ENCODE measurements around the gene RPA1.
"Not testable (repeated sequence)": the region's sequence is repeated elsewhere in the genome, so short reads cannot be mapped to it uniquely, and the experiment has no call there.

The RPA1 gene

DNA sequence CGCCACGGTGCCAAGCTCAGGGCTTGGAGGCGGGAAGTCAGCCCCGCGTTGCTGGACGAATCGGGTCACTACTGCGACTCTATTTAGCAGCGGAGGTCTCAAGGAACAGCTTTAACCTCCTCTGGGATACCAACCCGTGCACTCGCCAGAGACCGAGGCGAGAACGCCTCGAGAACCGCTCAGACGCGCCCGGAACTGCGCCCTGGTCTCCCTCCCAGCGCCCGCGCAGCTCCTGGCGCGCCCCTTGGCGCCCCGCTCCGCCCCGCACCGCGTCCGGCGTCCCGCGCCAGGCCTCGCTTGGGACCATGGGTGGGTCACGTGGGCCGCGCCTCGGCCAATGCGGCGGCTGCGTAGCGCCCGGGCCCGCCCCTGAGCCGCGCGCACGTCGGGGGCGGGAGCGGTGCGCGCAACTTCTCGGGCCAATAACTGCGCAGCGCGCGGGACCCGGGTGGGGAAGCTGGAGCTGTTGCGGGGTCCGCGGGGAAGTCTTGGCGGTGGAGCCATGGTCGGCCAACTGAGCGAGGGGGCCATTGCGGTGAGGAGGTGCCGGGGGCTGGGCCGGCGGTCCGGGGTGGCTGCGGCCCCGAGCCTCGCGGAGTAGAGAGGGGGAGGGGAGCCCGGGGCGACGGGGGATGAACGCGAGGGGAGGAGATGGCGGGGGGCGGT, at the start of gene RPA1, which contains the start of gene SMYD4:
Gene RPA1 (plus strand): TSS at position 414 of the 666 bp plus-strand sequence. CDS start 89 bp downstream, at position 503.
Gene SMYD4 (minus strand): TSS at position 311 of the 666 bp plus-strand sequence. CDS start 1,908 bp downstream, outside the sequence.
- DNase-seq, result peak; percentile 96

DNA sequence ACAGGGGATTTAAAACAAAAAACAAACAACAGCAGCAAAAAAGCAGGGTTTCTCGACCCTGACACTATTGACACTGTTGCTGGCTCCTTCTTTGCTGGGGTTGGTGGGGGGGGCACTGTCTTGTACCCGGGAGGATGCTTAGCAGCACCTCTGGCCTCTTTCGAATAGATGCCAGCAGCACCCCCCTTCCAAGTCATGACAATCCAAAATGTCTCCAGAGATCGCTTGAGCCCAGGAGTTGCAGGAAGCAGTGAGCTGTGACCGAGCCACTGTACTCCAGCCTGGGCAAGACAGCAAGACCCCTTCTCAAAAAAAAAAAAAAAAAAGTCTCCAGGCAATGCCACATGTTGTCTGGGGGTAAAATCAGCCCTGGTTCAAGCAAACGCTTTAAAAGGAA, 47.6 kb upstream of the RPA1 start:
- no peak for DNase-seq

DNA sequence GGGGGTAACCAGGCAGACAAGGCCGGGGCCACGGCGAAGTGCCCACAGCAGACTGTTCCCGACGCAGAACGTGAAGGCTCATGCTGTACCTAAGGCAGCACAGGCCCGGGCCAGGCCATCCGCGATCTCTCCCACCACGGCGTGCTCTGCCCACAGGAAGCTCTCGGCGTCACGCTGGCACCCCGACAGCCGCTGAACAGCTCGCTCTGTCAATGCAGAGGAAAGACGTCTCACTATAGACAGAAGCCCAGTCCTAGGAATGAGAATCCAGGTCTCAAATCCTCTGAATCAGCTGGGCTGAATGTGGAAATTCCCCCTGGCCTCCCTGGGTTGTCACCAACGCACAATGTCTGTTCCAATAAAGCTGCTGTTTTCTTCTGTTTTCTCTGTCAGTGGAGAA, 46.5 kb upstream of the RPA1 start:
- no peak for DNase-seq

DNA sequence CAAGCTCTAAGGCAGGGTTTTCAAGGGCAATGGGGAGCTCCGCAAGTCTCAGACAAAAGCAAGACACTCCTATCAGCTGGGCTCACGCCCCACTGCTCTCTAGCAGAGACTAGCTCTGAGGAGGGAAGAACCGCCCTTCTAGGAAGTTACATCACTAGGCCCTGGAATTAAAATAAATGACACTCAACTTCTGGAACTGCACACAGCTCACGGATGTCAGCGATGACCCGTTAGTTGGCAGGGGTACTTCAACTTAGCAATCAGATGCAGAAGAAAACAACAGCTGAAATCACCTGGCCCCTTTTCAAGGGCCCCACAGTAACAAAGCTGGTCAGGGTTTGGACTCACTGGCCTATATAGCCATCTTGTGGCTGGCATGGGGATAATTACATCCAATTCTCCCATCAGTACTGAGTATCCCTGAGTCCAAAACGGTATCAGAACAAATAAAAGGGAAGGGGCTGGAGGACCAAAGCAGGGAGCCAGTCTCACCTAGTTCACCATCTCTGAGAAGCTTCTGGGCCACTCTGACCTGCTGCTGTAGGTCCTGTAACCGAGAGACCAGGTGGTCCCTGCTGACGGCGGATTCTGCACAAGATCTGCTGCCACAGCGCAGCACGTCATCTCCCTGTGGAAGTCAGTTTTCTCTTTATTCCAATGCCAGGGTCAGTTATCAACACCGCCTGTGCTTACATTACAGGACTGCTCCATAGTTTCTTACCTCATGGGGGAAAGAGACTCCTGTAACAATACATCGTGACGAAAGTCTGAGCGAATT, 45.8 kb upstream of the RPA1 start:
- DNase-seq, result peak; percentile 56

DNA sequence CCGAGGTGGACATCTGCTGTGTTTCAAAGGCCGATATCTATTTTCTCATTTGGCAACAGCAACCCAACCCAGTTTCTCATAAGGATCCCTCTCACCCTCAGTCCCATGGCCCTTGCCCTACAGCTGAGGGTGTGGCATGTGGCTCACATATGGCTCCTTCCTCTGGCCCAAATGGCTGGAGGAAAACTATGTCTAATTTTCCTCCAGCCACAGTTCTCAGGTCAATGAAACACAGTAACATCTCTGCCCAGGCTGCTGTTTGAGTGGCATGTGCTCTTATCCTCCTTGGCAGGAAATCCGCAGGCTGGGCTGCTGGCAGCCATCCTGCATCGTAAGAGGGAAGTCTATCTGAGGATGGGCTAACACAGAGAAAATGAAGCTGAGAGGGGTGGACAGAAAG, 43.9 kb upstream of the RPA1 start:
- peak; percentile 33 for DNase-seq

GRCh38 chr17:1786708-1787107, 43.1 kb upstream of the RPA1 start:
- DNase-seq, result no peak

DNA sequence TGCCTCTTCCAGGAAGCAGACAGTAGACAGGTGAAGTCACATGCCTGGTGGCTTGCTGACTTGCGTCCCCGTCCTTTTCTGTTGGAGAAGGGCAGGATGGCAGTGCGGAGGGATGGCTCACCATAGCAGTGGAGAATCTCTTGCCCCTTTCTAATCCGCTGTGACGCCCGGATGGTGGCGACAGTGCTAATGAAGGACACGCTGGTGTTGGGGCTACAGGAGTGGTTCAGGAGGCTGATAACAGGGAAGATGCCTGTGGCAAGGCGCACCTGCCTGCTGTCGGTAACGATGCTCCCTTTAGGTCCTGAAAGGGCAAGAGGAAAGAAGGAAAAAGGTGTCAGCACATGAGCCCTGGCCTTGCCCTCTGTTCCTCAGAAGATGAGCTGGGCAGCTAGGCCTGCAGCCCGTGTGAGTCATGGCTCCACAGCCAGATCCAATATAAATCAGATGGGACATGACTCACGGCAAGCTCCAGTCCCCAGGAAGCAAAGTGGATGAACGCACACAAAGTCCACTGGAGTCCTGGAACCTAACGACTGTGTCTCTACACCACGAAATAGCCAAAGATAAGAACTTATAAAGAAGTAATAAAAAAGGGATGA, 42.4 kb upstream of the RPA1 start:
- DNase-seq, result no peak

DNA sequence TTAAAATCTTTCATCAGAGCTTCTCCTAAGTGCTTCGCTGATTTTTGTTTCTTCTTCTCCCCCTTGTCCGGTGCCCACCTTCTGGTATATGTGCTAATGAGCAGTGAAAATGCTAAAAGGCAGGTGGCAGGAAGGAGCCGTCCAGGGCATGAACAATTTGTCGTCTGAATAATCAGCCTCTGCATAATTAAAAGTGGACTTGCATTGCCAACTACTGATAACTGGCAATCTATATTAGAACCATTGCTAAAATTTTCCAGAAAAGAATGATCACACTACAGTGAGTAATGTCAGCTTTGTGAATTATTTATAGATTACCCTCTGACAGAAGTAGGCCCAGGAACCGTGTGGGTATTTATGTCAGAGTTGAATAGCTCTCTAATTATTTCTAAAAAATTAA, 39.9 kb upstream of the RPA1 start:
- DNase-seq, result no peak

- DNase-seq, result no peak
Measured at GRCh38 chr17:1792495-1793446, 37.0 kb upstream of the RPA1 start.

DNA sequence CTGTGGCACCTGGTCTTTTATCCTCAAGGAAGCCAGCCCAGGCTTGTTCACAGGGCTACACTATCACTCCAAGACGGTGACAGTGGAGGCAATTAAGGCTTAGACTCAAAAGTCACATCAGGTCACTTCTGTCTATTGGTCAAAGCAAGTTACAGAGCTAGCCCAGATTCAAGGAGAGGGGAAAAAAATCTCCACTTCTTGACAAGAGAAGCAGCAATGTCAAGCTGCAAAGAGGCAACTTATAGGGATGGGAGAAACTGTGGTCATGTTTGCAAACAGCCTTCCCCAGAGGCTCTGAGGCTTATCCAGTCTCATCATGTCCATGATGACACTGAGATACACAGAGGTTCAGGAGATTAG, 36.4 kb upstream of the RPA1 start:
- peak; percentile 1 for DNase-seq

- no peak for DNase-seq
Measured at GRCh38 chr17:1796800-1797199, 33.0 kb upstream of the RPA1 start.

DNA sequence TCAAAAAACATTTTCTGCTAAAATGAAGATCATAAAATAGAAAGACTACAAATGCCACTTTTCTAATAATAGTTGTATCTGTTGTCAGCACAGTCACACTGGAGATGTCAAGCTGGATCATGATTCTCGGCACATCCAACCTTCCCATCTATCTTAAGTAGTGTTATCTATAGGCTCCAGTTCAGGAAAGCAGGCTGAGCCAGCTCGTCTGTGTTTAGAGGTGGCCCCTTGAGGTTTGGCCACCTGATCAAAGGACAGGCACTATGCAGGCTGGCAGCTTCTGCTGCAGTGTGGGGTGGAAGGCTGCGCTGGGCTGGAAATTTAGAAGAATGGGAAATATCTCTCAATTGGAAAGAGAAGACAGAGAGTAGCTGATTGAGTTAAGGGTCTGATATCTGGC, 32.5 kb upstream of the RPA1 start:
- peak; percentile 17 for DNase-seq

DNA sequence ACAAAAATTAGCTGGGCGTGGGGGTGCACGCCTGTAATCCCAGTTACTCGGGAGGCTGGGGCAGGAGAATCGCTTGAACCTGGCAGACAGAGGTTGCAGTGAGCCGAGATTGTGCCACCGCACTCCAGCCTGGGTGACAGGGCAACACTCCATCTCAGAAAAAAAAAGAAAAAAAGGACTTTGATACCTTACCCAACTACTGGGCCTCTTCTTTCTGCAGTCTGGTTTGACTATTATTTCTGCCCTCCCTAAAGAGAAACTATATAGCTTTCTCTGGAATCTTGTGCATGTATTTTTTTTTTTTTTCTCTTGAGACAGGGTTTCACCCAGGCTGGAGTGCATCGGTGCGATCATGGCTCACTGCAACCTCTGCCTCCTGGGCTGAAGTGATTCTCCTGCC, 32.0 kb upstream of the RPA1 start:
- DNase-seq, result peak; percentile 19

DNA sequence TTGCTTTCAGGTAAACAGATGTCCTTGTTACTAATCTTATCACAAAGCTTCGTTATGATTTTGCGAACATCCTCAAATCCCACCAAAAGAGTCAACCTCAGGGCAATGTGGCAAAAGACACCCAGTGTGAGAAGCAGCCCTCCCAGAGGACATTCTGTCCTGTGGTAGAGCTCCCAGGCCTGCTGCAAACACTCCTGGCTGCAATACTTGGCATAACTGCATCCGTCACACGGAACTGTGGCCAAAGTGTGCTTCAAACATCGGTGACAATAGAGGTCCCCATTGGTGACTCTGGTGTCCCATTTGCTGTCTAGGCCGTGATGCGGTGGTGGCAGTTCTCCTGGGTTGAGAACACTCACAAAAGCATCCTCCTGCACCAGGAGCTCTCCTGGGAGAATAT, 29.6 kb upstream of the RPA1 start:
- no peak for DNase-seq

GRCh38 chr17:1800712-1801111, 29.1 kb upstream of the RPA1 start:
- DNase-seq, result no peak

DNA sequence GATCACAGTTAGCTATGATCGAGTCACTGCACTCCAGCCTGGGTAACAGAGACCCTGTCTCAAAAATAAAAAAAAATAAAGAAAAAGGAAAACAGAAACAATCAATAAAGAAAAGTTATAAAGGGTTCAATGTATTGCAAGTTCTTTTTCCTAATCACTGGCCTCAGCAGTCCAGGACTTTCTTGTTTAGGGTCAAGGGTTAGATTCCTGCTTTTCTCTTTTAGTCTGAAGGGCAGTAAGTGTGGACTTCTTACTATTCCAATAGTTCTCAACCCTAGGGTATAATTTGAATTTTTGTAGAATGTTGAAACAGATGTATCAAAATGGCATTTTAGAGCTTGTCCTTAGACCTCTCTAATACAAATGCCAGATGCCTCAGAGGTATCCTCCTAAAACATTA, 27.4 kb upstream of the RPA1 start:
- DNase-seq, result no peak

GRCh38 chr17:1803280-1803679, 26.5 kb upstream of the RPA1 start:
- DNase-seq, result no peak

GRCh38 chr17:1807890-1808289, 21.9 kb upstream of the RPA1 start:
- no peak for DNase-seq

- DNase-seq, result no peak
Measured at GRCh38 chr17:1808644-1809043, 21.2 kb upstream of the RPA1 start.

GRCh38 chr17:1809815-1810214, 20.0 kb upstream of the RPA1 start:
- DNase-seq, result not testable (repeated sequence)

GRCh38 chr17:1810450-1811103, 19.2 kb upstream of the RPA1 start:
- DNase-seq, result no peak

- DNase-seq, result no peak
Measured at GRCh38 chr17:1813088-1813487, 16.7 kb upstream of the RPA1 start.
